ENCODE measurements around the gene NUP160. TPM values are rescaled to one million over a fixed set of nuclear protein-coding genes. Genes with fewer than 3 reads are reported as not detected.

Gene NUP160
- total RNA-seq, 1 experiment from 2014 or later = 53.8 TPM

DNA sequence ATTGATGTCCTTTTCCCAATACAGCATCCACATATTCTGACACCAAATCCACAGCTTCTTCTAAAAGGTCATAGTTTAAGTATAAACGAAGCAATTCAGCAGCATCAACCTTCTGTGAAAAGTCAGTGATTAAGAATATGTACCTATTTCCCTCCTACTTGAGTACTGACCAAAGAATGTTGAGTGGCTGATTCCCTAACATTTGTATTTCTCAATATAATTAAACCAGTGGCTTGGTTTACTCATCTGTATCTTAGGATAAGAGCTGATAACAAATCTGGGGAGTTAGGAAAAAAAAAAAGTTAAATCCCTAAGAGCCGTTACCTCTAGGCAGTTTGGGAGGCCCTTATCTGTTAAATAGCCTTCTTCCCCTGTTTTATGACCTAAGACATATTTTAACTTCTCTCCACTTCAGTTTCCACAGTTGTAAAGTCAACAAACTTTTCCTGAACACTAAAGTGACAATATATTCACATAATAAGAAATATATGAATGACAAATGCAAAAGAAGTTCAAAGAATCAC, 65.0 kb downstream of the NUP160 start:
- Histone ChIP-seq H3K9ac (ENCODE audit: low read length) (no peak overlapping the region), H2AFZ (ENCODE audit: low read depth, low read length, poor library complexity, severe bottlenecking) (no peak overlapping the region), H3K27me3 (ENCODE audit: insufficient read depth, low read length) (no peaks in the 10 kb centered on the region), H4K20me1 (ENCODE audit: insufficient read depth) (no peaks in the 10 kb centered on the region), H3K27ac (ENCODE audit: low read depth, low read length) (no peak overlapping the region), H3K4me1 (ENCODE audit: control insufficient read depth in 1 of 2, insufficient read depth in 2 of 2, low read length in 2 of 2) (no peaks in the 10 kb centered on the region), H3K36me3 (ENCODE audit: control insufficient read depth in 1 of 2, insufficient read depth in 2 of 2, low read length in 2 of 2) (peaks cover 49 to 50% of the 10 kb centered on the region in 2 experiments), H3K4me2 (ENCODE audit: low read length) (no peak overlapping the region), H3K79me2 (ENCODE audit: insufficient read depth, low read length) (no peaks in the 10 kb centered on the region), H3K9me3 (ENCODE audit: control insufficient read depth in 1 of 2, insufficient read depth in 1 of 2, low read depth in 1 of 2, low read length in 2 of 2) (no peaks in the 10 kb centered on the region), H3K4me3 (replicated peaks in 1 of 2; ENCODE audit: low read depth in 1 of 2, low read length in 2 of 2) (no peak overlapping the region), H3K9me2 (ENCODE audit: insufficient read depth) (no peaks in the 10 kb centered on the region)
- TF ChIP-seq EZH2 (IDR thresholded peaks at IDR 0.05) (no peak), SIN3A (IDR thresholded peaks at IDR 0.05; ENCODE audit: low read depth) (no peak), CEBPB (IDR thresholded peaks at IDR 0.05; ENCODE audit: low read depth) (no peak), POLR2AphosphoS5 (IDR thresholded peaks at IDR 0.05; ENCODE audit: low read depth, low read length) (no peak), ELF1 (IDR thresholded peaks at IDR 0.05; ENCODE audit: borderline replicate concordance, low read depth) (no peak), ZNF274 (IDR thresholded peaks at IDR 0.05; ENCODE audit: low read depth, low read length) (no peak), ZFX (IDR thresholded peaks at IDR 0.05) (no peak), TCF7L2 (IDR thresholded peaks at IDR 0.05; ENCODE audit: borderline replicate concordance, extremely low read depth, insufficient read depth, insufficient read length) (no peak), SRF (IDR thresholded peaks at IDR 0.05; ENCODE audit: low read depth) (no peak), POLR2A (IDR thresholded peaks at IDR 0.05; ENCODE audit: borderline replicate concordance, extremely low read depth, insufficient read depth, insufficient read length) (no peak), SP1 (IDR thresholded peaks at IDR 0.05; ENCODE audit: low read depth) (no peak), FOSL1 (IDR thresholded peaks at IDR 0.05; ENCODE audit: low read depth) (no peak), CBX3 (IDR thresholded peaks at IDR 0.05; ENCODE audit: low read depth) (no peak), JUND (IDR thresholded peaks at IDR 0.05) (no peak), EZH2phosphoT487 (IDR thresholded peaks at IDR 0.05; ENCODE audit: borderline replicate concordance) (no peak), EGR1 (IDR thresholded peaks at IDR 0.05; ENCODE audit: low read depth) (no peak)
- TF ChIP-seq, protein P1, sequence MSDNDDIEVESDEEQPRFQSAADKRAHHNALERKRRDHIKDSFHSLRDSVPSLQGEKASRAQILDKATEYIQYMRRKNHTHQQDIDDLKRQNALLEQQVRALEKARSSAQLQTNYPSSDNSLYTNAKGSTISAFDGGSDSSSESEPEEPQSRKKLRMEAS (IDR thresholded peaks at IDR 0.05) = no peak
- TF ChIP-seq, protein P2, sequence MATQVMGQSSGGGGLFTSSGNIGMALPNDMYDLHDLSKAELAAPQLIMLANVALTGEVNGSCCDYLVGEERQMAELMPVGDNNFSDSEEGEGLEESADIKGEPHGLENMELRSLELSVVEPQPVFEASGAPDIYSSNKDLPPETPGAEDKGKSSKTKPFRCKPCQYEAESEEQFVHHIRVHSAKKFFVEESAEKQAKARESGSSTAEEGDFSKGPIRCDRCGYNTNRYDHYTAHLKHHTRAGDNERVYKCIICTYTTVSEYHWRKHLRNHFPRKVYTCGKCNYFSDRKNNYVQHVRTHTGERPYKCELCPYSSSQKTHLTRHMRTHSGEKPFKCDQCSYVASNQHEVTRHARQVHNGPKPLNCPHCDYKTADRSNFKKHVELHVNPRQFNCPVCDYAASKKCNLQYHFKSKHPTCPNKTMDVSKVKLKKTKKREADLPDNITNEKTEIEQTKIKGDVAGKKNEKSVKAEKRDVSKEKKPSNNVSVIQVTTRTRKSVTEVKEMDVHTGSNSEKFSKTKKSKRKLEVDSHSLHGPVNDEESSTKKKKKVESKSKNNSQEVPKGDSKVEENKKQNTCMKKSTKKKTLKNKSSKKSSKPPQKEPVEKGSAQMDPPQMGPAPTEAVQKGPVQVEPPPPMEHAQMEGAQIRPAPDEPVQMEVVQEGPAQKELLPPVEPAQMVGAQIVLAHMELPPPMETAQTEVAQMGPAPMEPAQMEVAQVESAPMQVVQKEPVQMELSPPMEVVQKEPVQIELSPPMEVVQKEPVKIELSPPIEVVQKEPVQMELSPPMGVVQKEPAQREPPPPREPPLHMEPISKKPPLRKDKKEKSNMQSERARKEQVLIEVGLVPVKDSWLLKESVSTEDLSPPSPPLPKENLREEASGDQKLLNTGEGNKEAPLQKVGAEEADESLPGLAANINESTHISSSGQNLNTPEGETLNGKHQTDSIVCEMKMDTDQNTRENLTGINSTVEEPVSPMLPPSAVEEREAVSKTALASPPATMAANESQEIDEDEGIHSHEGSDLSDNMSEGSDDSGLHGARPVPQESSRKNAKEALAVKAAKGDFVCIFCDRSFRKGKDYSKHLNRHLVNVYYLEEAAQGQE (IDR thresholded peaks at IDR 0.05; ENCODE audit: low read depth) = no peak
- TF ChIP-seq, protein P3, sequence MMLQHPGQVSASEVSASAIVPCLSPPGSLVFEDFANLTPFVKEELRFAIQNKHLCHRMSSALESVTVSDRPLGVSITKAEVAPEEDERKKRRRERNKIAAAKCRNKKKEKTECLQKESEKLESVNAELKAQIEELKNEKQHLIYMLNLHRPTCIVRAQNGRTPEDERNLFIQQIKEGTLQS (IDR thresholded peaks at IDR 0.05) = no peak
- TF ChIP-seq, protein P4, sequence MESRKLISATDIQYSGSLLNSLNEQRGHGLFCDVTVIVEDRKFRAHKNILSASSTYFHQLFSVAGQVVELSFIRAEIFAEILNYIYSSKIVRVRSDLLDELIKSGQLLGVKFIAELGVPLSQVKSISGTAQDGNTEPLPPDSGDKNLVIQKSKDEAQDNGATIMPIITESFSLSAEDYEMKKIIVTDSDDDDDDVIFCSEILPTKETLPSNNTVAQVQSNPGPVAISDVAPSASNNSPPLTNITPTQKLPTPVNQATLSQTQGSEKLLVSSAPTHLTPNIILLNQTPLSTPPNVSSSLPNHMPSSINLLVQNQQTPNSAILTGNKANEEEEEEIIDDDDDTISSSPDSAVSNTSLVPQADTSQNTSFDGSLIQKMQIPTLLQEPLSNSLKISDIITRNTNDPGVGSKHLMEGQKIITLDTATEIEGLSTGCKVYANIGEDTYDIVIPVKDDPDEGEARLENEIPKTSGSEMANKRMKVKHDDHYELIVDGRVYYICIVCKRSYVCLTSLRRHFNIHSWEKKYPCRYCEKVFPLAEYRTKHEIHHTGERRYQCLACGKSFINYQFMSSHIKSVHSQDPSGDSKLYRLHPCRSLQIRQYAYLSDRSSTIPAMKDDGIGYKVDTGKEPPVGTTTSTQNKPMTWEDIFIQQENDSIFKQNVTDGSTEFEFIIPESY (IDR thresholded peaks at IDR 0.05; ENCODE audit: extremely low read depth, insufficient replicate concordance, low read length) = no peak
- intact Hi-C loops (cut with micrococcal nuclease) = no loop called here
- no peak for ATAC-seq
- ChIA-PET CTCF (no interaction called here), RAD21 (ENCODE audit: low non-redundant PET in 1 of 2, low total read pairs in 2 of 2, uncharacterized antibody in 2 of 2, unreplicated experiment in 2 of 2) (no interaction called here), POLR2A (no interaction called here)
- BruUV-seq (replicated peaks) = no TSS peak
- no peak for DNase-seq (ENCODE audit: low read depth, low spot score)
